GM12878 (cell line): ENCODE data around the gene PLEKHA6. TPM values are rescaled to one million over a fixed set of nuclear protein-coding genes. Genes with fewer than 3 reads are reported as not detected.

Source experiments
- BHLHE40 ChIP-seq, 2 experiments: fragments of 450-650 bp in 1 of 2; IDR thresholded peaks; 2 replicates each; pipeline ENCODE4 v1.6.1; 2011 to 2017; ENCODE audit warnings: low read depth in 2 of 2, borderline replicate concordance in 1 of 2, improper control_type of control experiment in 1 of 2, low read length in 1 of 2, mild to moderate bottlenecking in 1 of 2
- CHD4 ChIP-seq: fragments of 200-600 bp; sonication (generic); IDR thresholded peaks from 2 replicates; pipeline ENCODE4 v1.6.1; 2016; ENCODE audit warnings: mild to moderate bottlenecking
- FOS ChIP-seq: IDR thresholded peaks from 3 replicates; pipeline ENCODE4 v1.6.1; 2011; ENCODE audit warnings: borderline replicate concordance; ENCODE audit not compliant: insufficient read length; ENCODE audit errors: extremely low read depth
- FOXK2 ChIP-seq: fragments of 450-650 bp; IDR thresholded peaks from 2 replicates; pipeline ENCODE4 v1.6.1; 2017; ENCODE audit warnings: mild to moderate bottlenecking, moderate library complexity
- FOXM1 ChIP-seq: IDR thresholded peaks from 2 replicates; pipeline ENCODE4 v1.6.1; 2012; ENCODE audit warnings: low read depth, mild to moderate bottlenecking, inconsistent platforms, low read length, moderate library complexity
- HDAC6 ChIP-seq: fragments of 200-600 bp; sonication (generic); IDR thresholded peaks from one replicate; pipeline ENCODE4 v1.8.0; 2017; ENCODE audit warnings: antibody characterized with exemption; ENCODE audit not compliant: unreplicated experiment
- HDGF ChIP-seq: fragments of 450-650 bp; IDR thresholded peaks from 2 replicates; pipeline ENCODE4 v1.6.1; 2016; ENCODE audit warnings: antibody characterized with exemption
- IKZF2 ChIP-seq, 2 experiments: fragments of 450-650 bp; IDR thresholded peaks; 2 replicates each; pipeline ENCODE4 v1.6.1; 2017; ENCODE audit warnings: mild to moderate bottlenecking in 2 of 2, moderate library complexity in 2 of 2
- JUND ChIP-seq: IDR thresholded peaks from 2 replicates; pipeline ENCODE4 v1.6.1; 2012; ENCODE audit warnings: low read depth, mild to moderate bottlenecking, low read length, improper control_type of control experiment, moderate library complexity
- MEF2A ChIP-seq: IDR thresholded peaks from 2 replicates; pipeline ENCODE4 v1.6.1; 2011; ENCODE audit warnings: low read depth, mild to moderate bottlenecking, low read length, moderate library complexity; ENCODE audit not compliant: insufficient read depth
- PBX3 ChIP-seq: IDR thresholded peaks from 2 replicates; pipeline ENCODE4 v1.6.1; 2011; ENCODE audit warnings: mild to moderate bottlenecking, low read depth, low read length, moderate library complexity; ENCODE audit not compliant: insufficient replicate concordance
- POU2F2 ChIP-seq: IDR thresholded peaks from 3 replicates; pipeline ENCODE4 v1.6.1; 2011; ENCODE audit warnings: low read depth, mild to moderate bottlenecking, low read length, borderline replicate concordance
- SIX5 ChIP-seq: IDR thresholded peaks from 2 replicates; pipeline ENCODE4 v1.6.1; 2011; ENCODE audit warnings: mild to moderate bottlenecking, low read depth, low read length, moderate library complexity; ENCODE audit not compliant: severe bottlenecking
- SMAD1 ChIP-seq: fragments of 450-650 bp; IDR thresholded peaks from 2 replicates; pipeline ENCODE4 v1.6.1; 2018; ENCODE audit warnings: mild to moderate bottlenecking, low read depth; ENCODE audit not compliant: partially characterized antibody
- TCF3 ChIP-seq: IDR thresholded peaks from 2 replicates; pipeline ENCODE4 v1.6.1; 2012; ENCODE audit warnings: low read depth, mild to moderate bottlenecking, low read length, borderline replicate concordance; ENCODE audit not compliant: insufficient read depth
- USF2 ChIP-seq: IDR thresholded peaks from 2 replicates; pipeline ENCODE4 v1.6.1; 2011; ENCODE audit warnings: low read depth, low read length, improper control_type of control experiment, borderline replicate concordance
- ZBTB33 ChIP-seq: fragments of 450-650 bp; IDR thresholded peaks from 2 replicates; pipeline ENCODE4 v1.6.1; 2017; ENCODE audit warnings: mild to moderate bottlenecking
- ZNF384 ChIP-seq: IDR thresholded peaks from 2 replicates; pipeline ENCODE4 v1.6.1; 2012; ENCODE audit warnings: low read depth, mild to moderate bottlenecking, low read length, improper control_type of control experiment, borderline replicate concordance
- polyA plus RNA-seq, 11 experiments: library from polyadenylated mRNA; depleted of rRNA in 4 of 11; unstranded in 6 of 11; stranded (reverse) in 5 of 11; fragments of >200 nt; fragmentation: Nextera tagmentation in 4 of 11; fragmentation: Illumina TruSeq in 1 of 11; extraction: Ambion mirVana in 4 of 11; extraction: Trizol in 1 of 11; gene quantifications; 1 replicate in 1 of 11; 2 replicates in 10 of 11; pipeline versions ENCODE4 v1.2.1 to v1.2.3, GENCODE V29; 2011 to 2016; ENCODE audit warnings: inconsistent platforms in 2 of 11, missing spikeins in 2 of 11, low read depth in 1 of 11
- total RNA-seq, 4 experiments: library from RNA; depleted of rRNA in 3 of 4; stranded (reverse); fragments of >200 nt in 3 of 4; fragmentation: Illumina TruSeq in 1 of 4; extraction: Trizol in 1 of 4; gene quantifications; 2 replicates each; pipeline versions ENCODE4 v1.2.1 to v1.2.3, GENCODE V29; 2013 to 2021
- TF ChIP-seq, protein P1 (sequence below): IDR thresholded peaks from 2 replicates; pipeline ENCODE4 v1.6.1; 2012; ENCODE audit warnings: low read depth, low read length, improper control_type of control experiment
- TF ChIP-seq, protein P2 (sequence below): IDR thresholded peaks from 2 replicates; pipeline ENCODE4 v1.6.1; 2012; ENCODE audit warnings: low read depth, low read length, improper control_type of control experiment
- TF ChIP-seq, protein P3 (sequence below): fragments of 450-650 bp; conservative IDR thresholded peaks from 2 replicates; pipeline ENCODE4 v1.6.1; 2017; ENCODE audit warnings: mild to moderate bottlenecking, moderate library complexity

PLEKHA6 gene
- total and polyA plus RNA-seq, 10 of the 15 experiments (the other 5 are each of a cell fraction or from before 2014, with no cell fraction given), result 0.04 to 0.81 (median 0.19) TPM; not detected in 4

DNA sequence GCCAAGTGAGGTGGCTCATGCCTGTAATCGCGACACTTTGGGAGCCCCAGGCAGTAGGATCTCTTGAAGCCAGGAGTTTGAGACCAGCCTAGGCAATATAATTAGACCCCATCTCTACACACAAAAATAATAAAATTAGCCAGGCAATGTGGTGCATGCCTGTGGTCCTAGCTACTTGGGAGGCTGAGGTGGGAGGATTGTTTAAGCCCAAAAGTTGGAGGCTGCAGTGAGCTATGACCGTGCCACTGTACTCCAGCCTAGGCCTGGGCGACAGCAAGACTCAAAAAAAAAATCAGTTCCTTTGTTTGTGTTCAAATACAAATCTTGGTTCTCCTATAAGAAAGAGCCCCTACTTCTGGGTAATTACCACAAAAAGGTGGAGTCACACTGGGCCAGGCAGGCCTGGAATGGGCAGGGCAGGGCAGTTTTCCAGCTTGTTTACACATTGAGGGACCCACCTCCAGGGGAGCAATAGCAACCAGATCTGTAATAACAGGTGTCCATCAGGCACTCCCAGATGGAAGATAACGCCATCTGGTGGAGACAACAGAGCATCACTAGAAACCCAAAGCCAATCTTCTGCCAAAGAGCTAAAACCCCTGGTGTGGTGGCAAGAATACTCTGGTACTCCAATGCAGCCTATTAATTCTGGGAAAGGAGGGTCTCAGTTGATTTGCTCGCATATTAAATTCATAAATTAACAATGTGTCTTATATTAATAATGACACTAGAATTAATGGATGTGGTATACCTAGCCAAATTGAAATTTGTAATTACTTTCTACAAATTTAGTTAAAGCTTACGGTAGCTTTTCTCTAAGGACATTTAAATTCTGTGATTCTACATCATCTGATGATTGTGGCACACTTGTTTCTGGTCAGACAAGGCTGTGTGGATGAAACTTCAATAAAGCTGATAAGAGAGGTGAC, 38.7 kb upstream of the PLEKHA6 start (continued):
- no peak; the same call in 1 of the 2 replicates for TF ChIP-seq FOXK2
- TF ChIP-seq, protein P1, sequence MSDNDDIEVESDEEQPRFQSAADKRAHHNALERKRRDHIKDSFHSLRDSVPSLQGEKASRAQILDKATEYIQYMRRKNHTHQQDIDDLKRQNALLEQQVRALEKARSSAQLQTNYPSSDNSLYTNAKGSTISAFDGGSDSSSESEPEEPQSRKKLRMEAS, result no peak
- TF ChIP-seq MEF2A, result no peak
- TF ChIP-seq BHLHE40 (IDR thresholded peaks at IDR 0.05; ENCODE audit: borderline replicate concordance in 1 of 2, low read depth in 2 of 2, low read length in 1 of 2), result 0 out of 4 replicates have a peak, but pooled peaks have one; percentile 4 to 20
- TF ChIP-seq, protein P2, sequence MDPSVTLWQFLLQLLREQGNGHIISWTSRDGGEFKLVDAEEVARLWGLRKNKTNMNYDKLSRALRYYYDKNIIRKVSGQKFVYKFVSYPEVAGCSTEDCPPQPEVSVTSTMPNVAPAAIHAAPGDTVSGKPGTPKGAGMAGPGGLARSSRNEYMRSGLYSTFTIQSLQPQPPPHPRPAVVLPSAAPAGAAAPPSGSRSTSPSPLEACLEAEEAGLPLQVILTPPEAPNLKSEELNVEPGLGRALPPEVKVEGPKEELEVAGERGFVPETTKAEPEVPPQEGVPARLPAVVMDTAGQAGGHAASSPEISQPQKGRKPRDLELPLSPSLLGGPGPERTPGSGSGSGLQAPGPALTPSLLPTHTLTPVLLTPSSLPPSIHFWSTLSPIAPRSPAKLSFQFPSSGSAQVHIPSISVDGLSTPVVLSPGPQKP, result no peak
- TF ChIP-seq ZBTB33, result no peak
- TF ChIP-seq SIX5, result no peak
- no peak for TF ChIP-seq SMAD1
- no peak for TF ChIP-seq USF2
- no peak for TF ChIP-seq ZNF384
- TF ChIP-seq HDGF, result peak; percentile 62; the same call in 1 of the 2 replicates
- TF ChIP-seq JUND, result no peak
- no peak for TF ChIP-seq IKZF2 (IDR thresholded peaks at IDR 0.05)
- TF ChIP-seq PBX3, result peak; percentile 70
- TF ChIP-seq, protein P3, sequence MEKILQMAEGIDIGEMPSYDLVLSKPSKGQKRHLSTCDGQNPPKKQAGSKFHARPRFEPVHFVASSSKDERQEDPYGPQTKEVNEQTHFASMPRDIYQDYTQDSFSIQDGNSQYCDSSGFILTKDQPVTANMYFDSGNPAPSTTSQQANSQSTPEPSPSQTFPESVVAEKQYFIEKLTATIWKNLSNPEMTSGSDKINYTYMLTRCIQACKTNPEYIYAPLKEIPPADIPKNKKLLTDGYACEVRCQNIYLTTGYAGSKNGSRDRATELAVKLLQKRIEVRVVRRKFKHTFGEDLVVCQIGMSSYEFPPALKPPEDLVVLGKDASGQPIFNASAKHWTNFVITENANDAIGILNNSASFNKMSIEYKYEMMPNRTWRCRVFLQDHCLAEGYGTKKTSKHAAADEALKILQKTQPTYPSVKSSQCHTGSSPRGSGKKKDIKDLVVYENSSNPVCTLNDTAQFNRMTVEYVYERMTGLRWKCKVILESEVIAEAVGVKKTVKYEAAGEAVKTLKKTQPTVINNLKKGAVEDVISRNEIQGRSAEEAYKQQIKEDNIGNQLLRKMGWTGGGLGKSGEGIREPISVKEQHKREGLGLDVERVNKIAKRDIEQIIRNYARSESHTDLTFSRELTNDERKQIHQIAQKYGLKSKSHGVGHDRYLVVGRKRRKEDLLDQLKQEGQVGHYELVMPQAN, result no peak
- no peak for TF ChIP-seq FOXM1
- TF ChIP-seq HDAC6, result no peak
- TF ChIP-seq CHD4, result no peak
- peak; percentile 85; the same call in 1 of the 2 replicates for TF ChIP-seq TCF3
- TF ChIP-seq FOS, result no peak
- no peak for TF ChIP-seq POU2F2
